ENCODE data around the gene TWIST2.

Gene TWIST2

GRCh38 chr2:238835726-238836301 lies 12.1 kb upstream of the TWIST2 start:
- DNase-seq, result no peak

- no peak for DNase-seq
Observed at GRCh38 chr2:238838786-238839327, 9.0 kb upstream of the TWIST2 start.

GRCh38 chr2:238839428-238839827 lies 8.5 kb upstream of the TWIST2 start:
- no peak for DNase-seq

- no peak for DNase-seq
Observed at GRCh38 chr2:238841542-238842164, 6.2 kb upstream of the TWIST2 start.

GRCh38 chr2:238843476-238843875 lies 4.4 kb upstream of the TWIST2 start:
- no peak for DNase-seq

GRCh38 chr2:238845583-238846377 lies 2.1 kb upstream of the TWIST2 start:
- no peak for DNase-seq

- no peak for DNase-seq
Observed at GRCh38 chr2:238846378-238846627, 1.6 kb upstream of the TWIST2 start.

GRCh38 chr2:238846628-238847418 lies 1.1 kb upstream of the TWIST2 start:
- DNase-seq, result no peak

GRCh38 chr2:238847419-238847801 lies 475 bp upstream of the TWIST2 start:
- no peak for DNase-seq

GRCh38 chr2:238848691-238848975 lies 748 bp downstream of the TWIST2 start:
- DNase-seq, result no peak

- DNase-seq, result no peak
Observed at GRCh38 chr2:238848976-238849853, 1.3 kb downstream of the TWIST2 start.

- no peak for DNase-seq
Observed at GRCh38 chr2:238850091-238850490, 2.2 kb downstream of the TWIST2 start.

GRCh38 chr2:238851026-238851425 lies 3.1 kb downstream of the TWIST2 start:
- DNase-seq, result no peak

GRCh38 chr2:238851761-238852160 lies 3.9 kb downstream of the TWIST2 start:
- no peak for DNase-seq

GRCh38 chr2:238852206-238852869 lies 4.5 kb downstream of the TWIST2 start:
- no peak for DNase-seq

GRCh38 chr2:238853218-238853617 lies 5.3 kb downstream of the TWIST2 start:
- DNase-seq, result no peak

GRCh38 chr2:238853721-238854120 lies 5.8 kb downstream of the TWIST2 start:
- no peak for DNase-seq

- no peak for DNase-seq
Observed at GRCh38 chr2:238854246-238854645, 6.4 kb downstream of the TWIST2 start.

- DNase-seq, result no peak
Observed at GRCh38 chr2:238854699-238855229, 6.9 kb downstream of the TWIST2 start.

- no peak for DNase-seq
Observed at GRCh38 chr2:238855299-238855698, 7.4 kb downstream of the TWIST2 start.

All from nucleus accumbens (tissue), 56 donors.